SK-N-MC (cell line): ENCODE results near the gene APP.

Experiments used
- EZH2 ChIP-seq: fragments of 200-600 bp; sonication (generic); IDR thresholded peaks from one replicate; pipeline ENCODE4 v1.6.1; 2017; ENCODE audit warnings: antibody characterized with exemption
- FOXP2 ChIP-seq: optimal IDR thresholded peaks from 2 replicates; pipeline ENCODE3; 2011; ENCODE audit warnings: mild to moderate bottlenecking, moderate library complexity; ENCODE audit not compliant: insufficient read depth; ENCODE audit errors: extremely low read length, control extremely low read depth
- POLR2AphosphoS5 ChIP-seq: IDR thresholded peaks from 2 replicates; pipeline ENCODE4 v1.6.1; 2012; ENCODE audit warnings: mild to moderate bottlenecking, low read depth, low read length, borderline replicate concordance

DNA sequence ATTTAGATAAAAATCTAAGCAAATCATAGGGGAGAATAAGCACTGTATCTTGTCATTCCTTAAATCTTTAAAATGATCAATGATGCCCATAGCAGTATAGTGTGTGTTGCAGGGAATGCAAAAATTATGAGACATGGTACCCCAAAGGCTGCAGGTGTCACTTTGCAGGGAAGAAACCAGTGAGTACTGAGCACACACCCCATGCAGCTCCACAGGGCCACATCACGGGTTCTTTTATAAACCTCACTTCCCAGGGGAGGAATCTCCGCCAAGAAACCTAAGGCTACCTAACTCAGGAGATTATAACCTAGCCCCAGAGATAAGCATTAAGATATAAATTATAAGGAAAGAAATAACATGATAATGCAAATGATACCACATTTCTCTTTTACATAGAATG lies 115.6 kb downstream of the APP start:
- TF ChIP-seq EZH2 (no peak), POLR2AphosphoS5 (no peak), FOXP2 (no peak)
